Skeletal muscle cell (primary cell): ENCODE data around the gene CYP27C1.

Source experiments
- DNase-seq: peaks from one replicate; pipeline ENCODE4 v3.0.0-alpha.2; 2010; ENCODE audit warnings: low read depth
- H3K4me3 ChIP-seq: 2 replicates; pipeline ENCODE4 v1.5.1; 2011; ENCODE audit warnings: low read depth, mild to moderate bottlenecking, control low read depth, low read length, moderate library complexity

The CYP27C1 gene

DNA sequence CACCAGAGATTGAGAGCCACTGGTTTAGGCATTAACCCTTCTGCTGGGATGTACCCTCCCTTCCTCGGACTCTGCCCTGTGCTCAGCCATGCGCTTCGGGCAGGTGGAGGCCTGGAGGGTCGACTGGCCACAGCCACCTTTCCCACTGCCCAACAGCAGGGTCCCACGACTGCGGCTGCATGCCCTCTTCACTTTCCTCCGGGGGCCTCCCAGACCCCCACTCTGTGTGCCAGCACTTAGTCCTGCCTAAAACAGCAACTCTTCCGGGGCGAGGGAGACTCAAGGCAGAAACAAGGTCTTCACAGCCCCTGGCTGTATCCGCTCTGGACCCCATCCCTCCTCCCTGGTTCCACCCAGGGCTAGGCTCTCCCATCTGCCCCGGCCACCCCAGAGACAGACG lies 81.8 kb downstream of the CYP27C1 start:
- no peak for DNase-seq
- no peak overlapping the region for H3K4me3 ChIP-seq

DNA sequence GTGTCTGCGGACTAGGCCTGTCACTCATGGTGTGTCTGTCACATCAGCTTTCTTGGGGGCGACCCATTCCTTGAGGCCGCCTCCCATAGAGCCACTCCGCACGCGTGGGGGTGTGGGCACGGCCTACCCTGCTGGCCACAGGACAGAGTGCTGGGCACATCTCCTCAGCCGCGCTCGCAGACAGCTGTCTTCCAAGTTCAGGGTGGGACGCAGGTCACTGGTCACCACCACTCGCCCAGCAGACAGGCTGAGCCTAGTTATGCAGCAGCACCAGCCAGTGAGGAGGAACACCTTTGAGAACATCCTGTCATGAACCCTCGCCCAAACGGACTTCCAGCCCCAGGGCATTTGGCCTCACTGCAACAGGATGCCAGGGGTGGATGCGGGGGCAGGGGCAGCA lies 82.4 kb downstream of the CYP27C1 start:
- no peak overlapping the region for H3K4me3 ChIP-seq
- no peak for DNase-seq

DNA sequence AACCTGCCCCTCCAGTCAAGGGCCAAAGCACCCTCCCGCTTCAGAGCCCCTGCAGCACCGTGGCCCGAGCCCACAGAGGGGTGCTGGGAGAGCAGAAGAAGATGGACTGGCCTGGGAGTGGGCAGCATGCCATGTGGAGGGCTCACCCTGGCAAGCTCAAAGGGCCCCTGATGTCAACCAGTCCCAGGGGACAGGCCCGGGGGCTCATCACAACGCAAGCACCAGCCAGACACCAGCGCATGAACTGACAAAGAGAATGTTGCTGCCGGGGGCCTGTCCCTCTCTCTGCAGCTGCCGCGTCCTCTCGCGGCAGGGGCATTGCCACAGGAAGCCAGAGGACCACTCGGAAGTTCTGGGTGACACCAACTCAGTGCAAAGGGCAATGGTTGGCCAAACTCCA lies 82.9 kb downstream of the CYP27C1 start:
- H3K4me3 ChIP-seq: no peak overlapping the region
- DNase-seq: no peak

GRCh38 chr2:127134833-127135830 lies 85.0 kb downstream of the CYP27C1 start:
- no peak for DNase-seq
- H3K4me3 ChIP-seq: no peak overlapping the region

DNA sequence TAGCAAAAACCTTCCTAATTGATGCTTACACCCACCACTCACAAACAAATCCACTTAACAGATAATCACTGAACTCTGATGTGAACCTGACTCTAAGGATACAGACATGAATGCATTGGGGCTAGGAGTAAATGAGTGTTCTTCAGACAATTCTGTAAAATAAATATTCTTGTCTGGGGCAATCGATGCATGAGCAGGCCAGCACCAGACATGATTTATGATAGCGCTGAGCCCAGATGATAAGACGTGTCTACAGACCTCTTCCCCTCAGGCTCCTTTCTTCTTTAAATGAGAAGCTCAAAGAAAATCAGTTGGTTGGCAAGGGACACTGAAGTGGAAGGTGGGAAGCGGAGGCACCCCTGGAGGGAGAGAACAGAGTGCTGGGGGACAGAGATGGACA lies 85.9 kb downstream of the CYP27C1 start:
- H3K4me3 ChIP-seq: no peak overlapping the region
- no peak for DNase-seq
